GM19372 (cell line): ENCODE results near the gene IKZF2.

ENCODE experiments used
- ATAC-seq: cut with Tn5 transposase; IDR thresholded peaks from one replicate; pipeline ENCODE4 v1.9.1; 2021; ENCODE audit warnings: mild to moderate bottlenecking, low read depth, moderate library complexity; ENCODE audit not compliant: unreplicated experiment

The IKZF2 gene

GRCh38 chr2:213151437-213152064 lies at the start of gene IKZF2:
Gene IKZF2 (minus strand): TSS chr2:213151612. CDS start chr2:213148629, 2,983 bp downstream.
- ATAC-seq: peak; percentile 63

- ATAC-seq: no peak
Measured at GRCh38 chr2:213199871-213200270, 48.5 kb upstream of the IKZF2 start.

- no peak for ATAC-seq
Measured at GRCh38 chr2:213189001-213189899, 37.8 kb upstream of the IKZF2 start.

GRCh38 chr2:213188533-213188867 lies 37.1 kb upstream of the IKZF2 start:
- ATAC-seq: no peak

- ATAC-seq: no peak
Measured at GRCh38 chr2:213187833-213188532, 36.6 kb upstream of the IKZF2 start.

- ATAC-seq: no peak
Measured at GRCh38 chr2:213187386-213187785, 36.0 kb upstream of the IKZF2 start.

- ATAC-seq: peak; percentile 87
Measured at GRCh38 chr2:213185147-213185822, 33.9 kb upstream of the IKZF2 start.

GRCh38 chr2:213181712-213182111 lies 30.3 kb upstream of the IKZF2 start:
- ATAC-seq: no peak

- ATAC-seq: no peak
Measured at GRCh38 chr2:213177679-213178078, 26.3 kb upstream of the IKZF2 start.

- no peak for ATAC-seq
Measured at GRCh38 chr2:213175673-213176247, 24.3 kb upstream of the IKZF2 start.

GRCh38 chr2:213172641-213173040 lies 21.2 kb upstream of the IKZF2 start:
- no peak for ATAC-seq

- no peak for ATAC-seq
Measured at GRCh38 chr2:213171147-213171546, 19.7 kb upstream of the IKZF2 start.

GRCh38 chr2:213167271-213167930 lies 16.0 kb upstream of the IKZF2 start:
- no peak for ATAC-seq

GRCh38 chr2:213166109-213166508 lies 14.7 kb upstream of the IKZF2 start:
- ATAC-seq: peak; percentile 98

- ATAC-seq: no peak
Measured at GRCh38 chr2:213164263-213164662, 12.9 kb upstream of the IKZF2 start.

GRCh38 chr2:213162516-213163118 lies 11.2 kb upstream of the IKZF2 start:
- ATAC-seq: no peak

- no peak for ATAC-seq
Measured at GRCh38 chr2:213161759-213162515, 10.5 kb upstream of the IKZF2 start.

GRCh38 chr2:213159768-213160167 lies 8.4 kb upstream of the IKZF2 start:
- no peak for ATAC-seq

- ATAC-seq: peak; percentile 75
Measured at GRCh38 chr2:213157242-213157641, 5.8 kb upstream of the IKZF2 start.
